ENCODE data around the gene MAGEA4.

MAGEA4 gene

DNA sequence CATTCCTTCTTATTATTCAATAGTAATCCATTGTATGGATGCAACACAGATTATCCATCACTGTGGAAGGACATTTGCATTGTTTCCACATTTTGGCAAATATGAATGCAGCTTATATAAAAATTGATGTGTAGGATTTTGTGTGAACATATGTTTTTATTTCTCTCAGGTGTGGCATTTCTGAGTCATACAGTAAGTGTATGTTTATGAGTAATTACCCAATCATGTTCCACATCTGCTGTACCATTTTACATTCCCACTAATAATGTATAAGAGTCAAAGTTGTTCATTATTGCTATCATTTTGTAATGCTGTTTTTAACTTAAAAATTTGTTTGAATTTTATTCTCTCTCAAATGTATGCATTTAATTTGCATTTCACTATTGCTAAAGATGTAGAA is 25.5 kb downstream of the MAGEA4 start:
- H3K9me2 ChIP-seq (replicated peaks; ENCODE audit: low read depth, low read length), result no peaks in the 10 kb centered on the region
- no peaks in the 10 kb centered on the region for H3K27me3 ChIP-seq (ENCODE audit: insufficient read depth, low read length, poor library complexity, severe bottlenecking)
- H4K20me1 ChIP-seq (ENCODE audit: insufficient read depth, low read length, poor library complexity, severe bottlenecking), result no peaks in the 10 kb centered on the region
- no peak overlapping the region for H3K4me2 ChIP-seq (ENCODE audit: low read depth, low read length, poor library complexity, severe bottlenecking)
- no peaks in the 10 kb centered on the region for H3F3A ChIP-seq (ENCODE audit: low read depth)
- H3K4me1 ChIP-seq (ENCODE audit: insufficient read depth, low read length, poor library complexity, severe bottlenecking), result no peaks in the 10 kb centered on the region
- no peak overlapping the region for H3K9ac ChIP-seq (ENCODE audit: low read depth, low read length, poor library complexity, severe bottlenecking)
- TF ChIP-seq, protein P1, sequence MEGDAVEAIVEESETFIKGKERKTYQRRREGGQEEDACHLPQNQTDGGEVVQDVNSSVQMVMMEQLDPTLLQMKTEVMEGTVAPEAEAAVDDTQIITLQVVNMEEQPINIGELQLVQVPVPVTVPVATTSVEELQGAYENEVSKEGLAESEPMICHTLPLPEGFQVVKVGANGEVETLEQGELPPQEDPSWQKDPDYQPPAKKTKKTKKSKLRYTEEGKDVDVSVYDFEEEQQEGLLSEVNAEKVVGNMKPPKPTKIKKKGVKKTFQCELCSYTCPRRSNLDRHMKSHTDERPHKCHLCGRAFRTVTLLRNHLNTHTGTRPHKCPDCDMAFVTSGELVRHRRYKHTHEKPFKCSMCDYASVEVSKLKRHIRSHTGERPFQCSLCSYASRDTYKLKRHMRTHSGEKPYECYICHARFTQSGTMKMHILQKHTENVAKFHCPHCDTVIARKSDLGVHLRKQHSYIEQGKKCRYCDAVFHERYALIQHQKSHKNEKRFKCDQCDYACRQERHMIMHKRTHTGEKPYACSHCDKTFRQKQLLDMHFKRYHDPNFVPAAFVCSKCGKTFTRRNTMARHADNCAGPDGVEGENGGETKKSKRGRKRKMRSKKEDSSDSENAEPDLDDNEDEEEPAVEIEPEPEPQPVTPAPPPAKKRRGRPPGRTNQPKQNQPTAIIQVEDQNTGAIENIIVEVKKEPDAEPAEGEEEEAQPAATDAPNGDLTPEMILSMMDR (conservative IDR thresholded peaks at IDR 0.05; ENCODE audit: low read length), result no peak
- no peak for TF ChIP-seq EZH2phosphoT487 (IDR thresholded peaks at IDR 0.05; ENCODE audit: borderline replicate concordance)
- no peaks in the 10 kb centered on the region for H3K9me3 ChIP-seq (ENCODE audit: insufficient read depth, low read depth, low read length)
- no peak overlapping the region for H2AFZ ChIP-seq (ENCODE audit: low read length)
- no peaks in the 10 kb centered on the region for H3K36me3 ChIP-seq (ENCODE audit: insufficient read depth, low read length)
- no peak overlapping the region for H3K4me3 ChIP-seq (ENCODE audit: low read length, poor library complexity, severe bottlenecking)
- H3K79me2 ChIP-seq (ENCODE audit: insufficient read depth, low read length), result no peaks in the 10 kb centered on the region

DNA sequence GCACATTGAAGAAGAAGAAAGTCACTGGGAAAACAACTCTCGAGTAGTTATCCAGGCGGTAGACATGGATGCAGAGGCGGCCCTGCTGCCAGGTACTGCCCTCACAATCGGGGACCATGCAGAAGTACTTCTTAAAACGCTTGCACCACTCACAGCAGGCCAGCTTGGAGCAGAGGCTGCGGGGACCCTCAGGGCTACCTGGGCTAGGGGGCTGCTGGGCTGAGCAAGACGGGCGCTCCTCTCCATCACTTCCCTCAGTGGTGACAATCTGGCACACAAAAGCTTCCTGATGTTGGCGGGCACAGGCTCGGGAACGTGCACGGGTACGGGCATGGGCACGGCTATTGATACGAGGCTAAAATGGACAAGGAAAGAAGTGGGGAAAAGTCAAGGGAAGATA is 42.0 kb downstream of the MAGEA4 start:
- H3K4me2 ChIP-seq (ENCODE audit: low read depth, low read length, poor library complexity, severe bottlenecking), result no peak overlapping the region
- no peaks in the 10 kb centered on the region for H3K79me2 ChIP-seq (ENCODE audit: insufficient read depth, low read length)
- H3K4me1 ChIP-seq (ENCODE audit: insufficient read depth, low read length, poor library complexity, severe bottlenecking), result no peaks in the 10 kb centered on the region
- no peaks in the 10 kb centered on the region for H3F3A ChIP-seq (ENCODE audit: low read depth)
- no peak overlapping the region for H3K4me3 ChIP-seq (ENCODE audit: low read length, poor library complexity, severe bottlenecking)
- no peaks in the 10 kb centered on the region for H3K9me3 ChIP-seq (ENCODE audit: insufficient read depth, low read depth, low read length)
- H4K20me1 ChIP-seq (ENCODE audit: insufficient read depth, low read length, poor library complexity, severe bottlenecking), result no peaks in the 10 kb centered on the region
- no peaks in the 10 kb centered on the region for H3K27me3 ChIP-seq (ENCODE audit: insufficient read depth, low read length, poor library complexity, severe bottlenecking)
- TF ChIP-seq, protein P1 (conservative IDR thresholded peaks at IDR 0.05; ENCODE audit: low read length), result no peak
- no peak for TF ChIP-seq EZH2phosphoT487 (IDR thresholded peaks at IDR 0.05; ENCODE audit: borderline replicate concordance)
- H3K9me2 ChIP-seq (replicated peaks; ENCODE audit: low read depth, low read length), result no peaks in the 10 kb centered on the region
- H2AFZ ChIP-seq (ENCODE audit: low read length), result no peak overlapping the region
- no peak overlapping the region for H3K9ac ChIP-seq (ENCODE audit: low read depth, low read length, poor library complexity, severe bottlenecking)
- H3K36me3 ChIP-seq (ENCODE audit: insufficient read depth, low read length), result no peaks in the 10 kb centered on the region

DNA sequence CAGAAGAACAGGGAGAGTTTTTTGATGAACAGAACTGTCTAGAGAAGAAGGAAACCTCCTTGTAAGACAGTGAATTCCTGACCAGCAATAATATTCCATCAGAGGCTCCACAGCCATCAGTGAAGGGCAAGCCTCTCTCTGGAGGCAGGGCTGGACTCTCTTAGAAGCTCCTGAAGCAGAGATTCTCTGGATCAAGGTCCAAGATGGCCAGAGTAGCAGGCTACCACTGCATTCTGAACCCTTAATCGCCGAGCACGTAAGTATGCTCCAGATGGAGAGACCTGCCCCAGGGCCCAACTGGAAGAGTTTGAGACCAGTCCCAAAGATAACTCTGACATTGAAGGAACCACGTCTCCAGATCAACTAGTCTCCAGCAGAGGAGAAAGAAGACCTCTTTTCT is 45.4 kb downstream of the MAGEA4 start:
- no peaks in the 10 kb centered on the region for H4K20me1 ChIP-seq (ENCODE audit: insufficient read depth, low read length, poor library complexity, severe bottlenecking)
- no peaks in the 10 kb centered on the region for H3K9me3 ChIP-seq (ENCODE audit: insufficient read depth, low read depth, low read length)
- no peaks in the 10 kb centered on the region for H3K79me2 ChIP-seq (ENCODE audit: insufficient read depth, low read length)
- no peaks in the 10 kb centered on the region for H3K4me1 ChIP-seq (ENCODE audit: insufficient read depth, low read length, poor library complexity, severe bottlenecking)
- no peaks in the 10 kb centered on the region for H3K36me3 ChIP-seq (ENCODE audit: insufficient read depth, low read length)
- TF ChIP-seq, protein P1 (conservative IDR thresholded peaks at IDR 0.05; ENCODE audit: low read length), result no peak
- TF ChIP-seq EZH2phosphoT487 (IDR thresholded peaks at IDR 0.05; ENCODE audit: borderline replicate concordance), result no peak
- no peak overlapping the region for H3K9ac ChIP-seq (ENCODE audit: low read depth, low read length, poor library complexity, severe bottlenecking)
- no peaks in the 10 kb centered on the region for H3F3A ChIP-seq (ENCODE audit: low read depth)
- no peak overlapping the region for H3K4me3 ChIP-seq (ENCODE audit: low read length, poor library complexity, severe bottlenecking)
- H3K4me2 ChIP-seq (ENCODE audit: low read depth, low read length, poor library complexity, severe bottlenecking), result no peak overlapping the region
- no peaks in the 10 kb centered on the region for H3K27me3 ChIP-seq (ENCODE audit: insufficient read depth, low read length, poor library complexity, severe bottlenecking)
- no peaks in the 10 kb centered on the region for H3K9me2 ChIP-seq (replicated peaks; ENCODE audit: low read depth, low read length)
- H2AFZ ChIP-seq (ENCODE audit: low read length), result no peak overlapping the region
